Stimulated activated CD8-positive, alpha-beta memory T cell treated with anti-CD3 and anti-CD28 coated beads, Interleukin-4, amount 100 ng/mL, for 48 hours (primary cell): ENCODE measurements around the gene ITPR3.
A peak's percentile ranks its signal among the peaks of the same experiment; 100 is the strongest.

Experiments used
- DNase-seq: peaks from one replicate; pipeline ENCODE4 v3.0.0-alpha.2; 2020

The ITPR3 gene

DNA sequence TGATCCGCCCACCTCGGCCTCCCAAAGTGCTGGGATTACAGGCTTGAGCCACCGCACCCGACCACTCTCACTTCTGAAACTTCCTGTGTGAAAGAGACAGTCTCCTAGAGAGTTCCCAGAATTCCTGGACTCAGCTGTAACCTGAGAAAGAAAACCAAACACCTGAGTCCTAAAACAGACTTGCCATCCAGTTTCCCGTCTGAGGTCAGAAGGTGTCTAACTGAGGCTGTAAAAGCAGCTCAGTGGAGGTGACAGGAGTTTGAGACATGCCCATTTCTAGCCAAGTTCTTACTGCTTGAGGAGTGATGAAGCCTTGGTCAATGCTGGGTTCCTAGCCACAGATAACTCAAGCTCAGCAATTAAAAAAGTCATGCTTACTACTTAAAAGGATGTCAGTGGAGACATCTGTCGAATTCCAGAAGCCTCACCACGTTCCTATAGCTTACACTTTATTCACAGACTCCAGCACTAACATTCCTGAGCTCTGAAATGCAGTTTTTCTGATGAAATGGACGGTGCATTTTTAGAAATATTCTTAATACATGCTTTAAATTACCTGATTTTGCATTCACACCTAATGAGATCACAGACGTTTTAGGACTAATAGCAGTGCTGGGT is 84.3 kb downstream of the ITPR3 start:
- no peak for DNase-seq

- no peak for DNase-seq
These were observed 85.0 kb downstream of the ITPR3 start for GRCh38 chr6:33705955-33706725.

DNA sequence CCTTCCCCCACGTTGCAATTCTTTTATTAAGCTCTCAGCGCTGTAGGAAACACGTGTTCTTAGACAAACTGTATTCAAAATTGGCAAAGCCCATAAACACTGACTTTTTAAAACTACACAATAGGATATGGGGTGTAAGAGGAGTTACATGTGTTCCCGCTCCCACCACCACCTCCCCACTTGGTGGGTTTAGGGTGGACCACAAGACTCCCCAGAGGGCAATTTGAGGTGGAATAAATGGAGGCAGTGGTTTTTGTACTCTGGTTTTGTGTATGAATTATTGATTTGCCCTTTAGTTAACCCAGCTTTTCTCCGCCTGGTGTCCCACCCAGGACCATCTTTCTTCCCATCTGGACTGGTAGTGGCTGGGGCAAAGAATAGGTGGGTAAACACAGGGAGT is 86.6 kb downstream of the ITPR3 start:
- no peak for DNase-seq

- no peak for DNase-seq
These were observed 87.5 kb downstream of the ITPR3 start for GRCh38 chr6:33708516-33709204.

DNA sequence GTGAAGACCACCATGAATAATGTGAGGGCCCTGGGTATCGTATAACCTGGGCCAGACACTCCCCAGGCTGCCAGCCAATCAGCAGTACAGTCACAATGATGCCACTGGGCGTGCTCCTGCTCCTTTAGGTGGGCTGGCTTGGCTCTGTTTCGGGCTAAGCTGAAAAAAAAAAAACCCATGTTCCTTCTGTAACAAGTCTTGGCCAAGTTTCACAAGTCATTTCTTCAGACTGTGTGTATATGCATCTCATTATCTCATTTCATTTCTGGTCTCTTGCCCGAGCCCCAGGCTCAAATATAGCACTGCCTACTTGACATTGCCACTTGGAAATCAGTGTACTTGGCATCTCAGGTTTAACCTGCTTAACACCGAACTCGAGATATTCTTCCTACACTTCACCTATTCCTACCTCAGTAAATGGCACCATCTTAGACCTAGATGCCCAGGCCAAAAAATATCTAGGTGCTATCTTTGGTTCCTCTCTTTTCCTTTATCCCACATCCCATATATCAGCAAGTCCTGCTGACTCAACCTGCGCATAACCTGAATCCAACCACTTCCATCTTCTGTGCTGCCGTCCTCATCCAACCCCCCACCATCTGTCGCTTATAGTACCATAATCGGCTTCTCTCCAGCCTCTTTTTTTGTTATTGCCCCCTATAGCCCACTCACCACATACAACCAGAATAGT is 88.6 kb downstream of the ITPR3 start:
- no peak for DNase-seq

GRCh38 chr6:33710296-33711121 is 89.4 kb downstream of the ITPR3 start:
- DNase-seq: no peak

GRCh38 chr6:33711140-33712129 is 90.3 kb downstream of the ITPR3 start, which contains the start of gene UQCC2:
UQCC2 (minus strand) TSS chr6:33711700; CDS start chr6:33711686, 14 bp downstream.
- DNase-seq: peak; percentile 98

DNA sequence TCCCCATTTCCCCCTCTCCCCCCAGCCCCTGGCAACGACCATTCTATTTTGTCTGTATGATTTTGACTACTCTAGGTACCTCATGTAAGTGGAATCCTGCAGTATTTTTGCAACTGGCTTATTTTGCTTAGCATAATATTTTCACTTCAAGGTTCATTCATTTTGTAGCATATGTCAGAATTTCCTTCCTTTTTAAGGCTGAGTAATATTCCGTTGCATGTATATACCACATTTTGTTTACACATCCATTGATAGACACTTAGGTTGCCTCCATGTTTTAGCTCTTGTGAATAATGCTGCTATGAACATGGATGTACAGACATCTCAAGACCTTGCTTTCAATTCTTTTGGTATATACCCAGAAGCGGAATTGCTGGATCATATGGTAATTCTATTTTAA is 91.8 kb downstream of the ITPR3 start:
- no peak for DNase-seq

DNA sequence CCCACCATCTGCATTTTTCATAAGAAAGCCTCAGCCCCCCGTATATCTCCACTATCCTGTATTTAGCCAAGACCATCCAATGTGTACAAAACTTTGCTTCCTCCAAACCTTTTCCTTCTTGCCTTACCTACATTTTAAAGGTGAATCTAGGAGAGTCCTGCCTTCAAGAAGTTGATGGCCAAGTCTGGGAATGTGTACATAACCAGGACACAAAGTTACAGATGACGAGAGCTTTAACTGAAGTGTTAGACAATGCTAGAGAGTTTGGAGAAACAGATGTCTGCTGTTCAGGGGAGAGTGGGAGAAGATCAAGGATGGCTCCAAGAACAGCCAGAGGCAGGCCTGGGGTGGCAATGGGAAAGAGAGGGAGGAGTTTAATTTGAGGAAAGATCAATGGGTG is 92.7 kb downstream of the ITPR3 start:
- no peak for DNase-seq

- no peak for DNase-seq
These were observed 93.4 kb downstream of the ITPR3 start for GRCh38 chr6:33714385-33715040.

- DNase-seq: no peak
These were observed 95.3 kb downstream of the ITPR3 start for GRCh38 chr6:33716379-33716778.

GRCh38 chr6:33716890-33717632 is 95.9 kb downstream of the ITPR3 start:
- DNase-seq: no peak

DNA sequence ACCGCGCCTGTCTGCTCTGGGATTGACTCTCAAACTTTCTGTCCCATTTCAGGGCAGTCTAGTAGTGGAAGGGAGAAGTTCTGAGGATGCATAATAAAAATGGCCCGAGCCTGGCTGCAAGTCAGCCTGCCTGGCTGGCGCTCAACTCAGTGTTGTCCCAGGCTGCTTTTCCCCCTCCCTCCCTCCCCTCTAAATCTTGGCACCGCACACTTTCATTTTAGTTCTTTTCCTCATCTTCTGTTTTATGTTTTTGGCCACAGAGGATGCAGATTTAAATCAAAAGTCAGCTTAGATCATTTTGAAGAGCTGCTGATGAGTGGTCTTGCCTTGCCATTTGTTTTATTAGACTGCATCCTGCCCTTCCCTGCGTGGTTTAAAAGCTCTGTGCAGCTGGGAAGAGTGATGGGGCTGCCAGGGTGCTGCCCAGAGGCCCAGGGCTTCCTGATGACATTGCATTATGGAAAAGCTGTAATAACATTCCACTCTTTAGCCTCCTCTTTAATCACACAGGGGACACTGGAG is 96.9 kb downstream of the ITPR3 start:
- DNase-seq: no peak

- no peak for DNase-seq
These were observed 97.6 kb downstream of the ITPR3 start for GRCh38 chr6:33718713-33719112.

DNA sequence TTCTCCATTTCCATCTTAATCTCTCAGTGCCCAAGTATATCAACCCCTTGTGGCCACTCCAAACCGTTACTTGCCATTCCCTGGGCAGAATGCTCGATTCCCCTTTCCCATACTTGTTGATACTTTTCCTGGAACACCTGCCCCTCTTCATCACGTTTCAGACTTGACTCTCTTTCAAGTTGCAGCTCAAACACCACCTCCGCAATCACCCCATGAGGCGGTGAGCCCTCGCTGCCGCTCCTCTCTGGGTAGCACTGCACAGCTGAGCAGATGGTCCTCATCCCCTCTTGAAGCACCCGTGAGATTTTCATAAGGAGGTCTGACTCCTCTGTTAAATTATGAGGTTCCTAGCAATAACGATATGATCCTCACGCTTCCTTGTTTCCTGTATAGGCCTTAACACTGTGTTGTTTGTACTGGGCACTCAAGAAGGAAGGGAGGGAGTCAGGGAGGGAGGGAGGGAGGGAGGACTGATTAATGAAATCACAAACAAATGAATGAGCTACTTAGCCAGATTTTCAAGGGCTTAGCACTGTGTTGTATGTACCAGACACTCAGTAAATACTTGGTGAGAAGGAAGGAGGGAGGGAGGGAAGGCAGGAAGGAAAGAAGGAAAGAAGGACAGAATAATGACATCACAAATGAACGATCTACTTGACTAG is 98.3 kb downstream of the ITPR3 start:
- no peak for DNase-seq

DNA sequence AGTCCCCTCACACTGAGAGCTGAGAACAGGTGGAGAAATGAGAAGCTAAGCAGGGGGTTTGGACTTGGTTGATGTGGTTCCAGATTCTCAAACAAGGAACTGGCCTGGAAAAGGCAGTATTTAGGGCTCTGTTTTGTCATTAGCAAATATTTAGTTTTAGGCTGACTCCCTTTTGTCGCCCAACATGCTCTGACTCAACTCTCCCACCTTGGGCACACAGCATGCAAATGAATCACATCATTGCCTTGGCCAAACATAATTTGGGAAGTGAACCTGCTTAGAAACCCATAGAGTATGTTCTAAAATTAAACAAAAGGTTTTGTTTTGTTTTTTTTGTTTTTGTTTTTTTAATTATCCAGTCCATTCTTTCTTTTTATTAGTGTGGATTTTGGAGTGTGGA is 99.9 kb downstream of the ITPR3 start:
- DNase-seq: no peak

DNA sequence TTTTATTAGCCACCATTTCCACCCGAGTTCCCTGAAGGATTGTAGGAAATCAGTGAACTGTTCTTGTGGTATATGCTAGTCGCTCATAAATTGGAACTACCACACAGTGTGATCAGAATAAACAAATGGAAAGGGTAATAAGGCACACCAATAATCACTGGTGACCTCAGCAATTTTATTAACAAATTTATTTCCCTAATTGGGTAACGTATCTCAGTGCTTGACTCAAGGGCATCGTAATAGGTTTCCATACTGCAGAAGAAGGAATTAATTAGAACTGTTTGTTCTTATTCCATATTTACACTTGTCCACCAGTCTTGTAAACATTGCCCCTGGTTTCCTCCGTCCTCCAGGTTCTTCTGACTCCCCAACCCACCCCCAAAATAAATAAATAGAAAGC is 100.4 kb downstream of the ITPR3 start:
- no peak for DNase-seq

DNA sequence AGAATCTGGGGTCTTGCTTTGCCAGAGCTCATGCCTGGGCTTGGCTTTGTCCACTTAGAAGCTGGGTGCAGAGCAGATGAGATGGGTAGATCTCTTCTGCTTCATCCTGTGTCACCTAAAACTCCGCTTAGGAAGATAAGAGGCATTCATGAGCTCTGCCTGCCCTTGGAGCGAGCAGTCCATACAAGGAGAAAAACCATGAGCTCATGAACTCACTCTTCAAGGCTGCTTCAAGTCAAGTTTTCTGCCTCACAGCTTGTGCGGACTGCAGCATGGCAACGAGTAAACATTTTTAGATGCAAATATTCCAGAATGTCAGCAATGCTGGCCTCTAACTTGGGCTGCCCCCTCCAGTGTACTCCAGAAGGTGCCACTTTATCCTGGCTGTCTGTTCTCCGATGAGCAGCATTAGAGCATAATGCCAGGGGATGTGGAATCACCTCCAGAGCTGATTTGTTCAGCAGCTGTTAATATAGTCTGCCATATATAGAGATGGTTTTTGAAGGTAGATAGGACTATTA is 101.0 kb downstream of the ITPR3 start:
- DNase-seq: no peak
